Measurements from ENCODE around the gene MYO3B. TPM values are rescaled to one million over a fixed set of nuclear protein-coding genes. Genes with fewer than 3 reads are reported as not detected.

MYO3B gene
- total RNA-seq, 2 experiments from 2014 or later, result not detected

- no peak overlapping the region for H2AFZ ChIP-seq (ENCODE audit: low read length)
- no peaks in the 10 kb centered on the region for H3K9me2 ChIP-seq (ENCODE audit: insufficient read depth, low read length)
- no peaks in the 10 kb centered on the region for H3K4me1 ChIP-seq (ENCODE audit: insufficient read depth, low read length, poor library complexity, severe bottlenecking)
- intact Hi-C loops (cut with micrococcal nuclease; ENCODE audit: unreplicated experiment), result no loop called here
- H3K4me2 ChIP-seq (ENCODE audit: low read length), result no peak overlapping the region
- H4K20me1 ChIP-seq (ENCODE audit: insufficient read depth, low read length), result no peaks in the 10 kb centered on the region
- H3K27ac ChIP-seq (ENCODE audit: low read depth, low read length, poor library complexity, severe bottlenecking), result no peak overlapping the region
- no peak for DNase-seq (ENCODE audit: low spot score)
- ChIA-PET POLR2A (no interaction called here), CTCF (ENCODE audit: unreplicated experiment) (no interaction called here)
- H3K36me3 ChIP-seq (ENCODE audit: insufficient read depth, low read length), result no peaks in the 10 kb centered on the region
- H3K79me2 ChIP-seq (ENCODE audit: insufficient read depth, low read depth, low read length), result no peaks in the 10 kb centered on the region
- no TSS peak for BruUV-seq (replicated peaks)
- H3K9me3 ChIP-seq (ENCODE audit: low read length), result no peaks in the 10 kb centered on the region
- H3K4me3 ChIP-seq (ENCODE audit: low read depth, low read length, poor library complexity, severe bottlenecking), result no peak overlapping the region
- TF ChIP-seq EZH2phosphoT487 (IDR thresholded peaks at IDR 0.05; ENCODE audit: borderline replicate concordance, low read depth, low read length), result no peak
- TF ChIP-seq CTCF (conservative IDR thresholded peaks at IDR 0.05; ENCODE audit: low read length), result no peak
Measured at GRCh38 chr2:170266358-170266757, 88.4 kb downstream of the MYO3B start.

- H3K9me3 ChIP-seq (ENCODE audit: low read length), result no peaks in the 10 kb centered on the region
- TF ChIP-seq CTCF (conservative IDR thresholded peaks at IDR 0.05; ENCODE audit: low read length), result no peak
- TF ChIP-seq EZH2phosphoT487 (IDR thresholded peaks at IDR 0.05; ENCODE audit: borderline replicate concordance, low read depth, low read length), result no peak
- H3K4me2 ChIP-seq (ENCODE audit: low read length), result no peak overlapping the region
- CTCF ChIA-PET (ENCODE audit: unreplicated experiment), result no interaction called here
- H3K4me1 ChIP-seq (ENCODE audit: insufficient read depth, low read length, poor library complexity, severe bottlenecking), result no peaks in the 10 kb centered on the region
- no peaks in the 10 kb centered on the region for H3K36me3 ChIP-seq (ENCODE audit: insufficient read depth, low read length)
- no peaks in the 10 kb centered on the region for H4K20me1 ChIP-seq (ENCODE audit: insufficient read depth, low read length)
- intact Hi-C loops (cut with micrococcal nuclease; ENCODE audit: unreplicated experiment), result no loop called here
- H3K9me2 ChIP-seq (ENCODE audit: insufficient read depth, low read length), result no peaks in the 10 kb centered on the region
- no peak for DNase-seq (ENCODE audit: low spot score)
- no peaks in the 10 kb centered on the region for H3K79me2 ChIP-seq (ENCODE audit: insufficient read depth, low read depth, low read length)
- H2AFZ ChIP-seq (ENCODE audit: low read length), result no peak overlapping the region
- POLR2A ChIA-PET, result no interaction called here
- H3K27ac ChIP-seq (ENCODE audit: low read depth, low read length, poor library complexity, severe bottlenecking), result no peak overlapping the region
- no peak overlapping the region for H3K4me3 ChIP-seq (ENCODE audit: low read depth, low read length, poor library complexity, severe bottlenecking)
- BruUV-seq (replicated peaks), result no TSS peak
Measured at GRCh38 chr2:170267071-170267470, 89.1 kb downstream of the MYO3B start.

- Histone ChIP-seq H3K27ac (ENCODE audit: low read depth, low read length, poor library complexity, severe bottlenecking) (no peak overlapping the region), H3K4me3 (ENCODE audit: low read depth, low read length, poor library complexity, severe bottlenecking) (no peak overlapping the region), H3K9me3 (ENCODE audit: low read length) (no peaks in the 10 kb centered on the region), H3K4me1 (ENCODE audit: insufficient read depth, low read length, poor library complexity, severe bottlenecking) (no peaks in the 10 kb centered on the region), H3K9me2 (ENCODE audit: insufficient read depth, low read length) (no peaks in the 10 kb centered on the region), H3K36me3 (ENCODE audit: insufficient read depth, low read length) (no peaks in the 10 kb centered on the region), H3K79me2 (ENCODE audit: insufficient read depth, low read depth, low read length) (no peaks in the 10 kb centered on the region), H3K4me2 (ENCODE audit: low read length) (no peak overlapping the region), H4K20me1 (ENCODE audit: insufficient read depth, low read length) (no peaks in the 10 kb centered on the region), H2AFZ (ENCODE audit: low read length) (no peak overlapping the region)
- POLR2A ChIA-PET, result interaction anchor here (1.1 kb wide), 1 partner anchor 12 kb away, joined by 3 read pairs; no protein-coding TSS in a partner anchor
- CTCF ChIA-PET (ENCODE audit: unreplicated experiment), result no interaction called here
- intact Hi-C loops (cut with micrococcal nuclease; ENCODE audit: unreplicated experiment), result no loop called here
- TF ChIP-seq EZH2phosphoT487 (IDR thresholded peaks at IDR 0.05; ENCODE audit: borderline replicate concordance, low read depth, low read length) (no peak), CTCF (conservative IDR thresholded peaks at IDR 0.05; ENCODE audit: low read length) (no peak)
- no peak for DNase-seq (ENCODE audit: low spot score)
- no TSS peak for BruUV-seq (replicated peaks)
Measured at GRCh38 chr2:170270278-170270864, 92.4 kb downstream of the MYO3B start.
